HFF-Myc (cell line): ENCODE data around the gene RPL36AL.

Experiments
- DNase-seq: peaks from one replicate; pipeline ENCODE4 v3.0.0-alpha.2; 2011; ENCODE audit warnings: low read depth; ENCODE audit errors: extremely low read depth
- H3K4me3 ChIP-seq: replicated peaks from 2 replicates; pipeline ENCODE4 v1.5.1; 2011; ENCODE audit warnings: low read depth, mild to moderate bottlenecking, control low read depth, low read length
- TF ChIP-seq, protein P1 (sequence below): IDR thresholded peaks from 2 replicates; pipeline ENCODE4 v1.5.1; 2012; ENCODE audit warnings: mild to moderate bottlenecking, low read depth, low read length, control low read depth; ENCODE audit errors: missing control alignments

The RPL36AL gene

DNA sequence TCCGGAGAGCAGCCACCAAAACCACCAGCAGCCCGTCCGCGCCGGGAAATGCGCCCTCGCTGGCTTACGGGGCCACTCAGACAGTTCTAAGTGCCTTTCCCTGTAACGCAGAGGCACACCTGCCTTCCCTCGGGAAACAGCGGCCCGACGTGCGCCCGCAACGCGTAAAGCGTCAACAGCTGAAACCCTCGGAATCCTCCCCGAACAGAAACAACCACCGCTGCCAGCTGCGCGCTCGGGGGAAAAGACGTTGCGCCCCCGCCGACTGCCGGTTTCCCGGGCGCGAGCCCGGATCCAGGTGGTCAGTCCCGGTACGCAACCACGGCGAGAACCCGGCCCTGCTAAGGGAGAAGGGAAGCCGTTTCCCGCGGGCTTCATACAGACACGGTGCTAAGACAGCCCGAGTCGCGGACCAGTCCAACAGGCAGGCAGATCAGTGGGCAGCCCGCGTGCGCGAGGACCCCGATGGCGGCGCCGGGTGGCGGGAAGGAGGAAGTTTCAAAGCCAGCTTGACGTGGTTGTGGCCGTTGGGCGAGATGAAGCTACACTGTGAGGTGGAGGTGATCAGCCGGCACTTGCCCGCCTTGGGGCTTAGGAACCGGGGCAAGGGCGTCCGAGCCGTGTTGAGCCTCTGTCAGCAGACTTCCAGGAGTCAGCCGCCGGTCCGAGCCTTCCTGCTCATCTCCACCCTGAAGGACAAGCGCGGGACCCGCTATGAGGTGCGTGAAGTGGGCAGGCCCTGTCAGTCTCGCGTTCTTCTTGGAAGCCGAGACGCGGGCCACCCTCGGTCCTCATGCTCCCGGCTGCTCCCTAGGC is 21.7 kb downstream of the RPL36AL start, which contains the start of gene LRR1:
TSS of gene LRR1 (plus strand) at position 456 of the 816 bp plus-strand sequence. CDS start at position 537, 81 bp downstream.
- TF ChIP-seq, protein P1, sequence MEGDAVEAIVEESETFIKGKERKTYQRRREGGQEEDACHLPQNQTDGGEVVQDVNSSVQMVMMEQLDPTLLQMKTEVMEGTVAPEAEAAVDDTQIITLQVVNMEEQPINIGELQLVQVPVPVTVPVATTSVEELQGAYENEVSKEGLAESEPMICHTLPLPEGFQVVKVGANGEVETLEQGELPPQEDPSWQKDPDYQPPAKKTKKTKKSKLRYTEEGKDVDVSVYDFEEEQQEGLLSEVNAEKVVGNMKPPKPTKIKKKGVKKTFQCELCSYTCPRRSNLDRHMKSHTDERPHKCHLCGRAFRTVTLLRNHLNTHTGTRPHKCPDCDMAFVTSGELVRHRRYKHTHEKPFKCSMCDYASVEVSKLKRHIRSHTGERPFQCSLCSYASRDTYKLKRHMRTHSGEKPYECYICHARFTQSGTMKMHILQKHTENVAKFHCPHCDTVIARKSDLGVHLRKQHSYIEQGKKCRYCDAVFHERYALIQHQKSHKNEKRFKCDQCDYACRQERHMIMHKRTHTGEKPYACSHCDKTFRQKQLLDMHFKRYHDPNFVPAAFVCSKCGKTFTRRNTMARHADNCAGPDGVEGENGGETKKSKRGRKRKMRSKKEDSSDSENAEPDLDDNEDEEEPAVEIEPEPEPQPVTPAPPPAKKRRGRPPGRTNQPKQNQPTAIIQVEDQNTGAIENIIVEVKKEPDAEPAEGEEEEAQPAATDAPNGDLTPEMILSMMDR = no peak
- peak within 1 kb of the TSS; percentile 95 for H3K4me3 ChIP-seq
- no peak for DNase-seq

DNA sequence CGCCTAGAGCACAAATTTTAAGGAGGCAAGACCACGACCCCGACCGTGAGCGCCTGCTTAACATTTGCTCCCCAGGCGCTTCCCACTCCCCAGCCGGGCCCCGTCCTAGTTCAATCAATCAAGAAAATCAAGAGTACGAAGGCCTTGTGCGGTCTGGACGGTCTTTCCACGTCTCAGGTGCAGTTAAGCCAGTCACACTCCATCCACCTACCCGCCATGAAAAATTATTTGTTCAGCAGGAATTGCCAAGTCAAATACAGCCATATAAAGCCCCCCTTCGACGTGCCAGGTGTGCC is 22.3 kb downstream of the RPL36AL start:
- peak overlapping the region; percentile 95 for H3K4me3 ChIP-seq
- TF ChIP-seq, protein P1 = no peak
- DNase-seq = no peak

DNA sequence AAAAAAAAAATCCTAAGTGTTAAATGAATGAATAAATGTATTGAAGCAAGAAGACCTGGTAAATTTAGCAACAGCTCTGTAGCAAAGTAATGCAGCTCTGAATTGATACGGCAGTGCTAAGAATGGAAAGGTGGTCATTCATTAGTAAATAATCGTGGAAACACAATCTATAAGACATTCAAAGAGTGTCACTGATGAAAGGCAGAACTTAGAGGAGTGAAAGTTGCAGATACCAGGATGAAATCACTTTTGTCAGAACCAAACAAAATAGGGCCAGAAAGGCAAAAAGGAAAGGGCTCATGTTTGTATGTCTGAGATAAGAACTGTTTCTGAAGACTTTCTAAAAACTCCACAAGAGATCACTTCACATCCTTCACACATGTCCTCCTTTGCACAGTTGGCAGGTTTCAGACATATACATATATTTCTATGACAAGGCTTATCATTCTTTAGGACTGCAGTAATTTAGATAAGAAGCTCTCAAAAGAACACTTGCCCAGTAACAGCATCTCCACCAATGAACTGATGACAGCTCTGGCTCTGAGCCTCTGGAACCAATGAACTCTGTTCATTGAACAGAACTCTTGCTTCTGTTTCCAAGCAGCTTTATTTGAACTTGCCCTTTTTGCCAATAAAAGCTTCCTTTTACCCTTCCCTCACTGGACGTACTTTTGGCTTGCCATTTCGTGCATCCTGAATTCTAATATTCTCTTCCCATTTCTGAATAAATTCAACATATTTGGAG is 25.9 kb downstream of the RPL36AL start:
- H3K4me3 ChIP-seq = no peak overlapping the region
- DNase-seq = peak; percentile 59
- TF ChIP-seq, protein P1 = no peak

DNA sequence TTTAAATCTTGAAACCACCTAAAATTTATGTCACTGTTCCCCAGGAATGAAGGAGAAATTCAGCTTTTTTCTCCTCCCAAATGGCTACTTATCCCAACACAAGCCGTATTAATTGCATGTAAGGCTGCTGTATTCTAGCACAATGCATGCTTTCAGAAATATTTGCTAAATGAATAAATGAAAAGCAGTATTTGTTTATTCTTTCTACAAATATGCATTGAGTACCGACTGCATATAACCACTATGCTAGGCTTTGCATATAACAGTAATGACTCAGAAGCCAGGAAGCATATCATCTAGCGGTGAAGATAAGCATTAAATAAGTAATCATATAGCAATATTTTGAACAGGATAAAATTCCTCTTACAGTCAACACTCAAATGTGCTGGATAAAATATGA is 27.4 kb downstream of the RPL36AL start:
- TF ChIP-seq, protein P1 = no peak
- DNase-seq = no peak
- H3K4me3 ChIP-seq = no peak overlapping the region

DNA sequence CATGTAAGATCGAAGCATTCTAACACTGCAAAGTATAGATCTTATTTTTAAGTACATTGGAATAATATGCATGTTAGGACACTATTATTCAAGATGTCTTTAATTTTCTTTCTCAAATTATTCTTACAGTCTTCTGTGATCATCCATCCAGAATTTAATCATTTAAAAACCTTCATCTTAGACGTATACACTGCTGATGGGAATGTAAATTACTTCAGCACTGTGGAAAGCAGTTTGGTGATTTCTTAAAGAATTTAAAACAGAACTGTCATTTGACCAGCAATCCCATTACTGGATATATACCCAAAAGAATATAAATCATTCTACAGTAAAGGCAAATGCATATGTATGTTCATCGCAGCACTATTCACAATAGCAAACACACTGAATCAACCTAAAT is 31.0 kb downstream of the RPL36AL start:
- no peak for DNase-seq
- H3K4me3 ChIP-seq = no peak overlapping the region
- TF ChIP-seq, protein P1 = no peak

DNA sequence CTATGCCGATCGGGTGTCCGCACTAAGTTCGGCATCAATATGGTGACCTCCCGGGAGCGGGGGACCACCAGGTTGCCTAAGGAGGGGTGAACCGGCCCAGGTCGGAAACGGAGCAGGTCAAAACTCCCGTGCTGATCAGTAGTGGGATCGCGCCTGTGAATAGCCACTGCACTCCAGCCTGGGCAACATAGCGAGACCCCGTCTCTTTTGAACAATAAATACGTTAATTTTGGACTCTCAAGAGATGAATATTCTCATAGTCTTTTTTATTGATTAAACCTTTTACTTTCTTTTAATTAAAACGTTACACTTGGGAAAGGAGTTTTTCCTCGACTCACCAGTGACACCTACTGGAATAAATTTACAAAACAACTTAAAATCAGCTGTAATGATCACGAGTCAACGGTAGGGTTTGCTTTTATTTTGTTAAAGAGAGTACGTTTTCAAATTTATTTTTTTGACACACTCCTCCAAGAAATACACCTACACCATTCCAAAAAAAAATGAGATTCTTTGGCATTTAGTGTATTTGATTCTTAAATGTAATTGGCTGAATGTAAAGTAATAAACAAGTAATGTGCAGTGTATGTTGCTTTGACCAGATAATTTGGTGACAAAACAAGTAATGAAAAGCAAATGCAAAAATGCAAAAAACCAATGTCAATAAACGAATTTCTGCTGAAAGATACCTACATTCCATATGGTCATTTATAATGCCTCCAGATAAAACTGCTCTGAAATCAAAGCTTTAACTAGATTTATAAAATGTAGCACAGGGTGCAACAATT is 33.6 kb downstream of the RPL36AL start:
- H3K4me3 ChIP-seq = peak overlapping the region; percentile 12
- TF ChIP-seq, protein P1 = peak; percentile 48
- DNase-seq = peak; percentile 52
